ENCODE results near the gene TCF12. TPM values are rescaled to one million over a fixed set of nuclear protein-coding genes. Genes with fewer than 3 reads are reported as not detected.

Gene TCF12
- total RNA-seq, 1 donor from 2014 or later = 149 TPM

GRCh38 chr15:57309856-57310760, 391.7 kb downstream of the TCF12 start:
- no peaks in the 10 kb centered on the region for H3K9me3 Mint-ChIP-seq
- no peak for DNase-seq (ENCODE audit: low spot score)
- no peaks in the 10 kb centered on the region for H3K36me3 Mint-ChIP-seq
- peak overlapping the region; percentile 2 for H3K27ac Mint-ChIP-seq
- Histone ChIP-seq H3K4me2 (no peak overlapping the region), H3K79me2 (ENCODE audit: low read depth) (no peaks in the 10 kb centered on the region), H3K4me1 (peaks cover 10% of the 10 kb centered on the region), H2AFZ (replicated peaks) (no peak overlapping the region), H3K9me3 (ENCODE audit: low read depth) (no peaks in the 10 kb centered on the region), H3K9ac (no peak overlapping the region), H3K4me3 (no peak overlapping the region), H3F3A (ENCODE audit: low read depth) (peaks cover 14% of the 10 kb centered on the region), H3K27me3 (no peaks in the 10 kb centered on the region), H4K20me1 (ENCODE audit: low read depth) (no peaks in the 10 kb centered on the region), H3K27ac (no peak overlapping the region), H3K36me3 (no peaks in the 10 kb centered on the region)
- peaks cover 2% of the 10 kb centered on the region for H3K27me3 Mint-ChIP-seq (ENCODE audit: insufficient read depth, low read depth)
- H3K4me3 Mint-ChIP-seq = no peak overlapping the region
- TF ChIP-seq EZH2 (IDR thresholded peaks at IDR 0.05) (no peak), EZH2phosphoT487 (IDR thresholded peaks at IDR 0.05) (no peak), CTCF (IDR thresholded peaks at IDR 0.05) (no peak)
- H3K4me1 Mint-ChIP-seq = peaks cover 12% of the 10 kb centered on the region

DNA sequence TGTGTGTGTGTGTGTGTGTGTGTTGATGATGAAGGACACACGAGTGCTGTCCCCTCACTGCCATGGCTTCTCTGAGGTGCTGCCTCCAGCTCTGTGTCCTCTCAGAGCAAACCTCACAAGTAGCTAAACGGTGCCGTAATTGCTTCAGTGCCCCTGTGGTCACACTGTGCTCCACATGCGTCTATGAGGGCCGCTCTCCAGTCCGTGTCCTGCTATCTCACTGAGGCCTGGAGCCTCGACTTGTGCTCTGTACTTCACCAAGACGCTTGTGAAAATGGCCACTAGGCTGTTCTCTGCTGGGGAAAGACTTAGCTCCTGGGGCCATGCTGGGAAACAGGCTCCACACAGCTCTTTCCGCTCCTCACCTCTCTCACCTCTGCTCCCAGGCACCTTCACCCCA, 392.4 kb downstream of the TCF12 start:
- H3K36me3 Mint-ChIP-seq = no peaks in the 10 kb centered on the region

DNA sequence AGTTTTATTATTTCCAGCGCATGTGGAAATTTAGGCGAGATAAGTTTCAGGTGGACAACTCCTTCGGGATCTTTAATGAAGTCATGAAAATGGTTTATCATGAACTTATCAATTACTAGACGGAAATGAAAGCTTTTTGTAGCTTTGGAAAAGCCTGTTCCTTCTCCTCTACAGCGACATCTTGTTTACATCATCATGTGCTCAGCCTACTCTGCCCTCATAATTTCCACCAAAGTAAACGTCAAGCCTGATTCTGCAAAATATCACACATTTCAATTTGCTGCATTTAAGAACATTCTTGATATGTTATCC, 393.5 kb downstream of the TCF12 start:
- Mint-ChIP-seq H3K27ac (no peak overlapping the region), H3K27me3 (ENCODE audit: insufficient read depth, low read depth) (no peaks in the 10 kb centered on the region), H3K4me1 (peaks cover 3% of the 10 kb centered on the region), H3K4me3 (no peak overlapping the region), H3K9me3 (no peaks in the 10 kb centered on the region), H3K36me3 (no peaks in the 10 kb centered on the region)
- no peak overlapping the region for H3K4me2 ChIP-seq
- no peaks in the 10 kb centered on the region for H3F3A ChIP-seq (ENCODE audit: low read depth)
- no peak overlapping the region for H3K27ac ChIP-seq
- H3K4me1 ChIP-seq = no peaks in the 10 kb centered on the region
- DNase-seq (ENCODE audit: low spot score) = no peak
- no peaks in the 10 kb centered on the region for H3K9me3 ChIP-seq (ENCODE audit: low read depth)
- H3K4me3 ChIP-seq = no peak overlapping the region
- H3K9ac ChIP-seq = no peak overlapping the region
- TF ChIP-seq EZH2phosphoT487 (IDR thresholded peaks at IDR 0.05) (no peak), CTCF (IDR thresholded peaks at IDR 0.05) (no peak), EZH2 (IDR thresholded peaks at IDR 0.05) (no peak)
- no peaks in the 10 kb centered on the region for H4K20me1 ChIP-seq (ENCODE audit: low read depth)
- no peaks in the 10 kb centered on the region for H3K27me3 ChIP-seq
- no peak overlapping the region for H2AFZ ChIP-seq (replicated peaks)
- H3K79me2 ChIP-seq (ENCODE audit: low read depth) = no peaks in the 10 kb centered on the region
- no peaks in the 10 kb centered on the region for H3K36me3 ChIP-seq

More for the DNA sequence above, 392.4 kb downstream of the TCF12 start:
- no peak for DNase-seq (ENCODE audit: low spot score)
- Histone ChIP-seq H3K79me2 (ENCODE audit: low read depth) (no peaks in the 10 kb centered on the region), H2AFZ (replicated peaks) (no peak overlapping the region), H3K4me1 (peaks cover 4% of the 10 kb centered on the region), H4K20me1 (ENCODE audit: low read depth) (no peaks in the 10 kb centered on the region), H3K4me2 (no peak overlapping the region), H3K27me3 (no peaks in the 10 kb centered on the region), H3K36me3 (no peaks in the 10 kb centered on the region), H3F3A (ENCODE audit: low read depth) (peaks cover 6% of the 10 kb centered on the region), H3K4me3 (no peak overlapping the region), H3K9me3 (ENCODE audit: low read depth) (no peaks in the 10 kb centered on the region), H3K9ac (no peak overlapping the region), H3K27ac (no peak overlapping the region)
- Mint-ChIP-seq H3K4me3 (no peak overlapping the region), H3K9me3 (no peaks in the 10 kb centered on the region), H3K27me3 (ENCODE audit: insufficient read depth, low read depth) (peaks cover 2% of the 10 kb centered on the region), H3K4me1 (peaks cover 8% of the 10 kb centered on the region), H3K27ac (peak overlapping the region; percentile 72)
- TF ChIP-seq EZH2 (IDR thresholded peaks at IDR 0.05) = no peak
